H1 (cell line): ENCODE data around the gene ARMC3. TPM values are rescaled to one million over a fixed set of nuclear protein-coding genes. Genes with fewer than 3 reads are reported as not detected.

Experiments used
- CTCF ChIA-PET: fragments of 300-600 bp; sonication (Branson Sonifier 250); formaldehyde crosslinking; loops from one replicate; lab custom pipeline; 2021; ENCODE audit not compliant: partially characterized antibody; lab: Charles Lee
- POLR2A ChIA-PET: fragments of 300-600 bp; sonication (Branson Sonifier 250); formaldehyde crosslinking; loops from one replicate; lab custom pipeline; 2021; ENCODE audit warnings: inconsistent platforms; ENCODE audit not compliant: partially characterized antibody; lab: Charles Lee
- DNase-seq, 2 experiments: peaks; one replicate each; pipeline versions ENCODE4 v3.0.0 to v3.0.0-alpha.2; 2010 to 2022; ENCODE audit warnings: low spot score in 2 of 2, low read depth in 1 of 2, mixed read lengths in 1 of 2
- FAIRE-seq: peaks from 2 replicates; lab custom pipeline; 2011; peaks lifted over from hg19 to GRCh38; lab: Jason Lieb, UNC
- H2AFZ ChIP-seq: 2 replicates; pipeline ENCODE4 v1.8.1; 2012; ENCODE audit warnings: low read length, inconsistent platforms
- H2AK5ac ChIP-seq: 2 replicates; pipeline ENCODE4 v1.6.1; 2013; ENCODE audit warnings: low read depth, low read length
- H2BK120ac ChIP-seq: replicated peaks from 2 replicates; pipeline ENCODE3; 2013; ENCODE audit warnings: low read depth, low read length, inconsistent platforms
- H2BK12ac ChIP-seq: 2 replicates; pipeline ENCODE4 v1.6.1; 2013; ENCODE audit warnings: low read depth, low read length
- H2BK15ac ChIP-seq: 2 replicates; pipeline ENCODE4 v1.6.1; 2013; ENCODE audit warnings: low read length
- H2BK20ac ChIP-seq: 2 replicates; pipeline ENCODE4 v1.6.1; 2013; ENCODE audit warnings: low read length
- H2BK5ac ChIP-seq: 2 replicates; pipeline ENCODE4 v1.6.1; 2013; ENCODE audit warnings: low read depth, low read length
- H3K14ac ChIP-seq: 2 replicates; pipeline ENCODE4 v1.6.1; 2013; ENCODE audit warnings: inconsistent platforms; ENCODE audit not compliant: insufficient read length
- H3K18ac ChIP-seq: 2 replicates; pipeline ENCODE4 v1.6.1; 2013; ENCODE audit warnings: low read length; ENCODE audit errors: extremely low read depth
- H3K23ac ChIP-seq: 2 replicates; pipeline ENCODE4 v1.6.1; 2013; ENCODE audit warnings: inconsistent platforms; ENCODE audit not compliant: insufficient read length
- H3K23me2 ChIP-seq: 2 replicates; pipeline ENCODE4 v1.6.1; 2013; ENCODE audit warnings: low read depth, low read length
- H3K27ac ChIP-seq: 2 replicates; pipeline ENCODE4 v1.6.1; 2011; ENCODE audit warnings: low read depth, low read length, inconsistent platforms
- H3K27me3 ChIP-seq, 4 experiments: replicated peaks in 1 of 4; 1 replicate in 1 of 4; 2 replicates in 3 of 4; pipeline versions ENCODE4 v1.6.1 to v1.8.1; 2011 to 2013; ENCODE audit warnings: low read length in 3 of 4, mild to moderate bottlenecking in 3 of 4, inconsistent platforms in 2 of 4, mixed read lengths in 2 of 4, moderate library complexity in 1 of 4; ENCODE audit not compliant: control insufficient read depth in 3 of 4, insufficient read depth in 3 of 4; ENCODE audit errors: extremely low read depth in 1 of 4
- H3K36me3 ChIP-seq, 4 experiments: 2 replicates each; pipeline versions ENCODE4 v1.6.1 to v1.8.1; 2011 to 2013; ENCODE audit warnings: mild to moderate bottlenecking in 4 of 4, low read length in 3 of 4, moderate library complexity in 2 of 4, control low read depth in 1 of 4, inconsistent platforms in 1 of 4; ENCODE audit not compliant: insufficient read depth in 4 of 4, control insufficient read depth in 2 of 4
- H3K4ac ChIP-seq: replicated peaks from 2 replicates; pipeline ENCODE3; 2013; ENCODE audit warnings: low read length, low read depth, mixed read lengths, inconsistent platforms; ENCODE audit not compliant: insufficient read length
- H3K4me1 ChIP-seq, 4 experiments: replicated peaks in 1 of 4; 1 replicate in 1 of 4; 2 replicates in 3 of 4; pipeline versions ENCODE4 v1.6.1 to v1.8.1; 2011 to 2013; ENCODE audit warnings: low read length in 3 of 4, inconsistent platforms in 2 of 4, mixed read lengths in 1 of 4; ENCODE audit not compliant: insufficient read depth in 4 of 4, control insufficient read depth in 3 of 4
- H3K4me2 ChIP-seq, 2 experiments: 2 replicates each; pipeline versions ENCODE4 v1.6.1 to v1.8.1; 2011 to 2013; ENCODE audit warnings: low read depth in 2 of 2, low read length in 2 of 2, control low read depth in 1 of 2, inconsistent platforms in 1 of 2, mild to moderate bottlenecking in 1 of 2; ENCODE audit not compliant: insufficient read depth in 1 of 2
- H3K4me3 ChIP-seq, 4 experiments: fragments of 200-600, 300-600 bp in 1 of 4; sonication (generic), shearing (Covaris generic), sonication (Bioruptor Twin) in 1 of 4; 2 replicates each; pipeline versions ENCODE4 v1.5.1 to v1.8.1; 2011 to 2016; ENCODE audit warnings: low read length in 4 of 4, low read depth in 3 of 4, control low read depth in 2 of 4, inconsistent platforms in 2 of 4, mild to moderate bottlenecking in 2 of 4, mixed read lengths in 1 of 4, moderate library complexity in 1 of 4; ENCODE audit not compliant: insufficient read depth in 2 of 4; ENCODE audit errors: extremely low read depth in 1 of 4
- H3K56ac ChIP-seq: replicated peaks from 2 replicates; pipeline ENCODE3; 2013; ENCODE audit warnings: low read depth, mild to moderate bottlenecking, mixed read lengths, low read length, inconsistent platforms; ENCODE audit not compliant: insufficient read length
- H3K79me1 ChIP-seq: 2 replicates; pipeline ENCODE4 v1.6.1; 2013; ENCODE audit warnings: low read depth, low read length, control low read depth
- H3K79me2 ChIP-seq, 2 experiments: 2 replicates each; pipeline versions ENCODE4 v1.6.1 to v1.8.1; 2012 to 2013; ENCODE audit warnings: low read length in 2 of 2, mild to moderate bottlenecking in 2 of 2, inconsistent platforms in 1 of 2; ENCODE audit not compliant: insufficient read depth in 2 of 2, control insufficient read depth in 1 of 2
- H3K9ac ChIP-seq, 4 experiments: replicated peaks in 1 of 4; 1 replicate in 1 of 4; 2 replicates in 3 of 4; pipeline versions ENCODE4 v1.6.1 to v1.8.1; 2011 to 2013; ENCODE audit warnings: low read depth in 3 of 4, low read length in 3 of 4, control low read depth in 2 of 4, mild to moderate bottlenecking in 2 of 4, moderate library complexity in 2 of 4, inconsistent platforms in 1 of 4; ENCODE audit errors: extremely low read depth in 1 of 4
- H3K9me3 ChIP-seq, 2 experiments: 2 replicates each; pipeline versions ENCODE4 v1.6.1 to v1.8.1; 2012 to 2013; ENCODE audit warnings: mild to moderate bottlenecking in 2 of 2, moderate library complexity in 2 of 2, control low read depth in 1 of 2, inconsistent platforms in 1 of 2, low read depth in 1 of 2, low read length in 1 of 2, mixed read lengths in 1 of 2; ENCODE audit not compliant: insufficient read depth in 2 of 2
- H4K20me1 ChIP-seq, 2 experiments: replicated peaks in 1 of 2; 2 replicates each; pipeline versions ENCODE3 to v1.8.1; 2011 to 2013; ENCODE audit warnings: inconsistent platforms in 2 of 2, low read length in 2 of 2, mild to moderate bottlenecking in 1 of 2; ENCODE audit not compliant: insufficient read depth in 2 of 2, control insufficient read depth in 1 of 2
- H4K5ac ChIP-seq: 2 replicates; pipeline ENCODE4 v1.6.1; 2013; ENCODE audit warnings: low read length, low read depth, mixed read lengths, inconsistent platforms; ENCODE audit not compliant: insufficient read length
- H4K8ac ChIP-seq: 2 replicates; pipeline ENCODE4 v1.8.0; 2013; ENCODE audit warnings: mild to moderate bottlenecking, moderate library complexity, low read length, inconsistent platforms; ENCODE audit not compliant: insufficient read depth; ENCODE audit errors: extremely low read depth
- H4K91ac ChIP-seq: replicated peaks from 2 replicates; pipeline ENCODE3; 2013; ENCODE audit warnings: low read length, mixed read lengths, inconsistent platforms; ENCODE audit not compliant: insufficient read length
- CTCF ChIP-seq, 3 experiments: IDR thresholded peaks; 1 replicate in 2 of 3; 2 replicates in 1 of 3; pipeline versions ENCODE4 v1.5.1 to v1.6.1; 2011; ENCODE audit warnings: low read length in 3 of 3, mild to moderate bottlenecking in 3 of 3, inconsistent platforms in 2 of 3, low read depth in 1 of 3, moderate library complexity in 1 of 3; ENCODE audit not compliant: insufficient read depth in 1 of 3; ENCODE audit errors: control extremely low read depth in 1 of 3
- POLR2A ChIP-seq, 2 experiments: IDR thresholded peaks; 1 replicate in 1 of 2; 2 replicates in 1 of 2; pipeline ENCODE4 v1.6.1; 2011; ENCODE audit warnings: low read depth in 2 of 2, low read length in 2 of 2, mild to moderate bottlenecking in 2 of 2; ENCODE audit errors: control extremely low read depth in 1 of 2
- RAD21 ChIP-seq, 2 experiments: IDR thresholded peaks in 1 of 2; conservative IDR thresholded peaks in 1 of 2; 2 replicates each; pipeline ENCODE4 v1.6.1; 2011; ENCODE audit warnings: low read depth in 2 of 2, low read length in 2 of 2, improper control_type of control experiment in 1 of 2, inconsistent platforms in 1 of 2, mild to moderate bottlenecking in 1 of 2, moderate library complexity in 1 of 2
- SIRT6 ChIP-seq: IDR thresholded peaks from one replicate; pipeline ENCODE4 v1.7.1; 2012; ENCODE audit warnings: low read length, inconsistent platforms
- WGBS, 2 experiments: shearing (Covaris generic) in 1 of 2; methylation state at CpG; one replicate each; pipeline versions ENCODE4 v1.1.6 to v1.1.7; 2013 to 2015; ENCODE audit warnings: low lambda C conversion rate in 2 of 2, mixed read lengths in 2 of 2, inconsistent platforms in 1 of 2, low coverage in 1 of 2, missing lambda C conversion rate in 1 of 2; ENCODE audit not compliant: insufficient replicate concordance in 2 of 2, insufficient coverage in 1 of 2, insufficient read length in 1 of 2; ENCODE audit errors: extremely low coverage in 1 of 2, missing lambda C conversion rate in 1 of 2; 5-methylcytosine and 5-hydroxymethylcytosine counted together
- polyA plus RNA-seq, 7 experiments: library from polyadenylated mRNA; depleted of rRNA in 3 of 7; stranded (reverse) in 5 of 7; unstranded in 2 of 7; fragments of >200 nt in 5 of 7; fragments of 200-250 nt in 2 of 7; gene quantifications; 1 replicate in 5 of 7; 2 replicates in 1 of 7; 4 replicates in 1 of 7; pipeline versions ENCODE4 v1.2.1 to v1.2.3, GENCODE V29; 2011 to 2013; ENCODE audit warnings: missing spikeins in 2 of 7, mixed read lengths in 2 of 7
- total RNA-seq: library from RNA; stranded (reverse); fragmentation: NEBNext Ultra II Directional; extraction: Animal tissue kit (Norgen Biotek cat#: 25700); gene quantifications from 2 replicates; pipeline ENCODE4 v1.2.1, GENCODE V29; 2021

The ARMC3 gene
- total and polyA plus RNA-seq, 2 of the 8 experiments (the other 6 are each of a cell fraction or from before 2014, with no cell fraction given) = 0.15 TPM

- 85% methylated on average over 4 of the region's 4 CpGs; no CpG with 5 or more reads in 1 of the 2 experiments for WGBS, 2 experiments
- Histone ChIP-seq H3K4ac (no peak overlapping the region), H4K8ac (no peak overlapping the region), H3K23me2 (no peaks in the 10 kb centered on the region; the same call in 1 of the 2 replicates), H2BK120ac (no peak overlapping the region), H3K4me1 (peaks cover 0 to 7% (median 4%) of the 10 kb centered on the region in 4 experiments; a peak in 6 of 7 replicates), H3K4me3 (no peak overlapping the region), H2BK12ac (no peak overlapping the region), H3K4me2 (no peak overlapping the region), H2BK15ac (no peak overlapping the region), H2AK5ac (no peak overlapping the region), H2BK20ac (no peak overlapping the region), H3K23ac (no peak overlapping the region), H3K79me1 (no peaks in the 10 kb centered on the region), H4K91ac (no peak overlapping the region), H4K20me1 (no peaks in the 10 kb centered on the region), H3K27me3 (no peaks in the 10 kb centered on the region), H3K36me3 (no peaks in the 10 kb centered on the region), H2BK5ac (no peak overlapping the region), H4K5ac (no peak overlapping the region), H3K79me2 (no peaks in the 10 kb centered on the region), H3K18ac (no peak overlapping the region), H2AFZ (no peak overlapping the region), H3K14ac (no peak overlapping the region), H3K9ac (no peak overlapping the region), H3K27ac (no peak overlapping the region), H3K9me3 (peaks cover 0 to 4% of the 10 kb centered on the region in 2 experiments; a peak in 1 of 4 replicates), H3K56ac (no peak overlapping the region)
- peak; percentile 42 for FAIRE-seq
- POLR2A ChIA-PET = no interaction called here
- no peak for DNase-seq
- CTCF ChIA-PET = interaction anchor here (0.9 to 1.2 kb wide), 4 partner anchors 11 to 65 kb away, joined by 3 to 5 read pairs (median 4); partner anchors contain the start of gene MSRB2
- TF ChIP-seq SIRT6 (no peak), POLR2A (IDR thresholded peaks at IDR 0.05; ENCODE audit: control extremely low read depth in 1 of 2, low read depth in 2 of 2, low read length in 2 of 2) (no peak), CTCF (IDR thresholded peaks at IDR 0.05; ENCODE audit: control extremely low read depth in 1 of 3, insufficient read depth in 1 of 3, low read depth in 1 of 3, low read length in 3 of 3) (peak in 2 of 3 experiments; percentile 21 to 46; a peak in 2 of 4 replicates), RAD21 (IDR thresholded peaks at IDR 0.05 in 1 of 2, conservative IDR thresholded peaks at IDR 0.05 in 1 of 2; ENCODE audit: low read depth in 2 of 2, low read length in 2 of 2) (peak; percentile 11 to 36; a peak in 3 of 4 replicates)
These were observed 154.0 kb downstream of the ARMC3 start for GRCh38 chr10:23081891-23082290.
